Stomach (tissue), 4 donors: ENCODE measurements around the gene RNF34.

Experiments
- CTCF ChIP-seq, 7 experiments: fragments of 450-650 bp in 4 of 7; fragments of 200-600 bp in 3 of 7; sonication (generic) in 3 of 7; IDR thresholded peaks; one replicate each; pipeline ENCODE4 v1.5.1; 2016 to 2019; ENCODE audit warnings: antibody characterized with exemption in 7 of 7, control low read depth in 2 of 7, mild to moderate bottlenecking in 1 of 7
- POLR2A ChIP-seq, 4 donors: fragments of 450-650 bp; IDR thresholded peaks; one replicate each; pipeline ENCODE4 v1.6.1; 2016; ENCODE audit warnings: antibody characterized with exemption in 4 of 4, control low read depth in 2 of 4, mild to moderate bottlenecking in 1 of 4, moderate library complexity in 1 of 4

GRCh38 chr12:121352682-121353018, 47.3 kb upstream of the RNF34 start:
- TF ChIP-seq CTCF (IDR thresholded peaks at IDR 0.05), result no peak
- no peak for TF ChIP-seq POLR2A (IDR thresholded peaks at IDR 0.05)
